A549 (cell line): ENCODE measurements around the gene MCM7. TPM values are rescaled to one million over a fixed set of nuclear protein-coding genes. Genes with fewer than 3 reads are reported as not detected.

Experiments used
- ATAC-seq, 2 experiments: fragments of 200-7000 bp in 1 of 2; fragments of >200 bp in 1 of 2; cut with Nextera tagmentation in 1 of 2; cut with Tn5 transposase in 1 of 2; 3 replicates each; pipeline versions ENCODE4 v1.8.0 to v1.9.1; 2018 to 2020; ENCODE audit warnings: mild to moderate bottlenecking in 1 of 2, moderate library complexity in 1 of 2
- CTCF ChIA-PET: fragments of 300-600 bp; sonication (Branson Sonifier 250); formaldehyde crosslinking; extraction: SDS; loops from one replicate; lab custom pipeline; 2021; ENCODE audit warnings: antibody characterized with exemption, inconsistent platforms; lab: Yijun Ruan, JAX
- POLR2A ChIA-PET: fragments of 350-600 bp; formaldehyde crosslinking; extraction: SDS; loops from one replicate; lab custom pipeline; 2021; ENCODE audit warnings: antibody characterized with exemption, inconsistent platforms; lab: Yijun Ruan, JAX
- DNase-seq, 2 experiments: peaks; one replicate each; pipeline versions ENCODE4 v3.0.0 to v3.0.0-alpha.2; 2011 to 2016; ENCODE audit warnings: low read depth in 1 of 2, low spot score in 1 of 2
- FAIRE-seq: peaks from 2 replicates; lab custom pipeline; 2011; peaks lifted over from hg19 to GRCh38; lab: Jason Lieb, UNC
- H3K27ac ChIP-seq, 2 experiments: fragments of >200 bp; sonication (Bioruptor Twin); formaldehyde crosslinking; 3 replicates each; pipeline ENCODE4 v1.5.1; 2016 to 2017
- H3K4me1 ChIP-seq: fragments of >200 bp; sonication (Bioruptor Twin); formaldehyde crosslinking; 3 replicates; pipeline ENCODE4 v1.6.1; 2016
- H3K4me2 ChIP-seq: fragments of >200 bp; sonication (Bioruptor Twin); formaldehyde crosslinking; 3 replicates; pipeline ENCODE4 v1.6.1; 2016
- H3K4me3 ChIP-seq: fragments of >200 bp; sonication (Bioruptor Twin); formaldehyde crosslinking; 3 replicates; pipeline ENCODE4 v1.5.1; 2016
- H3K9me3 ChIP-seq: fragments of >200 bp; sonication (Bioruptor Twin); formaldehyde crosslinking; 3 replicates; pipeline ENCODE4 v1.6.1; 2016
- ATOH8 ChIP-seq: fragments of 250-450 bp; sonication (Bioruptor Pico); IDR thresholded peaks from 2 replicates; pipeline ENCODE4 v1.5.0; 2020; ENCODE audit warnings: low read depth, mild to moderate bottlenecking, moderate library complexity
- BCL3 ChIP-seq: fragments of >200 bp; sonication (Bioruptor Twin); formaldehyde crosslinking; IDR thresholded peaks from 3 replicates; pipeline ENCODE4 v1.6.1; 2016
- BHLHE40 ChIP-seq: IDR thresholded peaks from 2 replicates; pipeline ENCODE4 v1.6.1; 2012; ENCODE audit warnings: low read depth, low read length, inconsistent platforms
- CBX8 ChIP-seq: fragments of 200-600 bp; sonication (generic); IDR thresholded peaks from 2 replicates; pipeline ENCODE4 v1.6.1; 2016
- CEBPB ChIP-seq, 2 experiments: fragments of >200 bp in 1 of 2; sonication (Bioruptor Twin) in 1 of 2; formaldehyde crosslinking in 1 of 2; IDR thresholded peaks; 2 replicates each; pipeline ENCODE4 v1.6.1; 2012 to 2016
- E2F6 ChIP-seq: IDR thresholded peaks from 2 replicates; pipeline ENCODE4 v1.6.1; 2012; ENCODE audit warnings: low read depth, borderline replicate concordance
- EHF ChIP-seq: fragments of 250-450 bp; sonication (Bioruptor Pico); IDR thresholded peaks from 2 replicates; pipeline ENCODE4 v1.5.0; 2020; ENCODE audit warnings: mild to moderate bottlenecking
- FOSB ChIP-seq: fragments of 250-450 bp; sonication (Bioruptor Pico); IDR thresholded peaks from 2 replicates; pipeline ENCODE4 v1.5.0; 2020; ENCODE audit warnings: mild to moderate bottlenecking, moderate library complexity
- FOSL2 ChIP-seq, 2 experiments: fragments of 450-650 bp in 1 of 2; fragments of >200 bp in 1 of 2; sonication (Bioruptor Twin) in 1 of 2; formaldehyde crosslinking; IDR thresholded peaks; 2 replicates each; pipeline versions ENCODE4 v1.5.0 to v1.6.1; 2016 to 2020; ENCODE audit warnings: mild to moderate bottlenecking in 1 of 2, moderate library complexity in 1 of 2
- GATA3 ChIP-seq: IDR thresholded peaks from 2 replicates; pipeline ENCODE4 v1.6.1; 2012; ENCODE audit warnings: borderline replicate concordance
- HDAC2 ChIP-seq: fragments of 200-600 bp; sonication (generic); IDR thresholded peaks from 2 replicates; pipeline ENCODE4 v1.6.1; 2016
- HES2 ChIP-seq: fragments of >200 bp; sonication (Bioruptor Twin); formaldehyde crosslinking; IDR thresholded peaks from 2 replicates; pipeline ENCODE4 v1.6.1; 2016
- HEYL ChIP-seq: fragments of 250-450 bp; sonication (Bioruptor Pico); IDR thresholded peaks from 2 replicates; pipeline ENCODE4 v1.8.0; 2021; ENCODE audit warnings: mild to moderate bottlenecking, moderate library complexity
- HOXA7 ChIP-seq: fragments of 250-450 bp; sonication (Bioruptor Pico); IDR thresholded peaks from 2 replicates; pipeline ENCODE4 v1.5.0; 2020; ENCODE audit warnings: mild to moderate bottlenecking, moderate library complexity
- HOXB13 ChIP-seq: fragments of 250-450 bp; sonication (Bioruptor Pico); IDR thresholded peaks from 2 replicates; pipeline ENCODE4 v1.5.0; 2020; ENCODE audit warnings: low read depth, mild to moderate bottlenecking, moderate library complexity
- HOXB5 ChIP-seq: fragments of 250-450 bp; sonication (Bioruptor Pico); IDR thresholded peaks from 2 replicates; pipeline ENCODE4 v1.5.0; 2020; ENCODE audit warnings: mild to moderate bottlenecking, moderate library complexity
- JUN ChIP-seq, 2 experiments: fragments of >200 bp; sonication (Bioruptor Twin); formaldehyde crosslinking; IDR thresholded peaks; 2 replicates in 1 of 2; 3 replicates in 1 of 2; pipeline ENCODE4 v1.6.1; 2016 to 2017
- JUNB ChIP-seq: fragments of >200 bp; sonication (Bioruptor Twin); formaldehyde crosslinking; IDR thresholded peaks from 2 replicates; pipeline ENCODE4 v1.6.1; 2016
- MAFK ChIP-seq: fragments of 450-650 bp; IDR thresholded peaks from 2 replicates; pipeline ENCODE4 v1.6.1; 2014; ENCODE audit not compliant: partially characterized antibody
- MAZ ChIP-seq: fragments of 150-350 bp; IDR thresholded peaks from 2 replicates; pipeline ENCODE4 v1.6.1; 2014; ENCODE audit warnings: antibody characterized with exemption, low read depth, low read length, borderline replicate concordance
- PBX3 ChIP-seq: IDR thresholded peaks from 2 replicates; pipeline ENCODE4 v1.6.1; 2012
- POLR2A ChIP-seq: IDR thresholded peaks from 2 replicates; pipeline ENCODE4 v1.6.1; 2012; ENCODE audit warnings: mild to moderate bottlenecking, low read length
- RAD21 ChIP-seq, 2 experiments: fragments of >200 bp in 1 of 2; sonication (Bioruptor Twin) in 1 of 2; formaldehyde crosslinking in 1 of 2; IDR thresholded peaks in 1 of 2; conservative IDR thresholded peaks in 1 of 2; 2 replicates in 1 of 2; 3 replicates in 1 of 2; pipeline ENCODE4 v1.6.1; 2012 to 2018; ENCODE audit warnings: inconsistent platforms in 1 of 2
- RARB ChIP-seq: fragments of 250-450 bp; sonication (Bioruptor Pico); IDR thresholded peaks from 2 replicates; pipeline ENCODE4 v1.8.0; 2021; ENCODE audit warnings: mild to moderate bottlenecking, moderate library complexity
- REST ChIP-seq: fragments of 200-600 bp; sonication (generic); IDR thresholded peaks from 2 replicates; pipeline ENCODE4 v1.6.1; 2016; ENCODE audit warnings: antibody characterized with exemption, mild to moderate bottlenecking, moderate library complexity
- RFX5 ChIP-seq: fragments of 450-650 bp; IDR thresholded peaks from 2 replicates; pipeline ENCODE4 v1.7.1; 2014; ENCODE audit warnings: antibody characterized with exemption, mild to moderate bottlenecking, moderate library complexity
- RNF2 ChIP-seq: fragments of 200-600 bp; sonication (generic); IDR thresholded peaks from 2 replicates; pipeline ENCODE4 v1.6.1; 2016; ENCODE audit warnings: low read depth, mild to moderate bottlenecking, antibody characterized with exemption, moderate library complexity, borderline replicate concordance
- USF2 ChIP-seq: fragments of 450-650 bp; IDR thresholded peaks from 2 replicates; pipeline ENCODE4 v1.6.1; 2014; ENCODE audit warnings: antibody characterized with exemption
- ZC3H11A ChIP-seq: fragments of 450-650 bp; IDR thresholded peaks from 2 replicates; pipeline ENCODE4 v1.6.1; 2014; ENCODE audit warnings: antibody characterized with exemption, mild to moderate bottlenecking
- ZSCAN20 ChIP-seq: fragments of 250-450 bp; sonication (Bioruptor Pico); IDR thresholded peaks from 2 replicates; pipeline ENCODE4 v1.8.0; 2022; ENCODE audit warnings: mild to moderate bottlenecking, moderate library complexity
- WGBS: methylation state at CpG from one replicate; pipeline ENCODE4 v1.1.6; 2017; ENCODE audit errors: missing lambda C conversion rate; 5-methylcytosine and 5-hydroxymethylcytosine counted together
- polyA minus RNA-seq: library from RNA; depleted of rRNA, polyadenylated mRNA; stranded (reverse); fragments of >200 nt; gene quantifications from 2 replicates; pipeline ENCODE4 v1.2.3, GENCODE V29; 2011; rRNA and poly(A)+ RNA removed
- polyA plus RNA-seq, 4 experiments: library from polyadenylated mRNA; depleted of rRNA in 3 of 4; stranded (reverse); fragments of >200 nt; fragmentation: RNase III in 1 of 4; extraction: RNeasy Plus Mini Kit Qiagen cat#74134 plus additional on column Dnase treatment in 1 of 4; gene quantifications; 2 replicates in 3 of 4; 3 replicates in 1 of 4; pipeline ENCODE4 v1.2.3, GENCODE V29; 2011 to 2017

MCM7 gene
- polyA plus RNA-seq (2011; rRNA removed) = 138 and 145 TPM in 2 replicates
- polyA plus RNA-seq (2012; cell fraction: cytosol; rRNA removed) = 433 and 443 TPM in 2 replicates
- polyA plus RNA-seq (2012; cell fraction: nucleus; rRNA removed) = 711 and 931 TPM in 2 replicates
- polyA plus RNA-seq (2017; fragmentation: RNase III; extraction: RNeasy Plus Mini Kit Qiagen cat#74134 plus additional on column Dnase treatment) = 265 to 287 TPM (median 280 TPM) in 3 replicates
- polyA minus RNA-seq = 261 and 274 TPM in 2 replicates

GRCh38 chr7:100101016-100101862, at the start of gene MCM7, which contains the start of gene AP4M1:
TSS of gene MCM7 (minus strand) at chr7:100101397. CDS start at chr7:100101294, 103 bp downstream.
TSS of gene AP4M1 (plus strand) at chr7:100101643. CDS start at chr7:100101715, 72 bp downstream.
- Histone ChIP-seq H3K27ac (peak within 1 kb of the TSS; percentile 94 to 100), H3K4me2 (peak within 1 kb of the TSS; percentile 85), H3K9me3 (no peaks in the 10 kb centered on the region), H3K4me3 (peak within 1 kb of the TSS; percentile 98), H3K4me1 (peaks cover 18% of the 10 kb centered on the region)
- ATAC-seq (peak; percentile 89 to 91), DNase-seq (peak; percentile 97 to 100), FAIRE-seq (no peak)
- WGBS = under 1% methylated on average over 45 of the region's 80 CpGs
- ChIA-PET CTCF (interaction anchor here (0.6 to 3.9 kb wide), 6 partner anchors 11 to 489 kb away, joined by 3 to 33 read pairs (median 4); partner anchors contain the start of gene COPS6), POLR2A (interaction anchor here (0.6 to 3.0 kb wide), 19 partner anchors 8 to 692 kb away, joined by 3 to 46 read pairs (median 6); partner anchors contain the start of genes BUD31, COPS6, LAMTOR4 and MBLAC1)
- TF ChIP-seq ZSCAN20 (CRISPR knock-in tag) = no peak
- no peak for TF ChIP-seq RAD21 (conservative IDR thresholded peaks at IDR 0.05 in 1 of 2, IDR thresholded peaks at IDR 0.05 in 1 of 2)
- peak; percentile 66 for TF ChIP-seq EHF (CRISPR knock-in tag)
- TF ChIP-seq RFX5 = peak; percentile 74; the same call in 1 of the 2 replicates
- peak; percentile 80; the same call in 1 of the 2 replicates for TF ChIP-seq FOSB
- TF ChIP-seq BHLHE40 = peak; percentile 31; the same call in 1 of the 2 replicates
- no peak for TF ChIP-seq REST
- no peak for TF ChIP-seq HES2
- TF ChIP-seq RARB (CRISPR knock-in tag) = no peak; the same call in 1 of the 2 replicates
- TF ChIP-seq HEYL (CRISPR knock-in tag) = no peak
- peak; percentile 89 for TF ChIP-seq E2F6
- peak; percentile 52 to 84; a peak in 4 of 5 replicates for TF ChIP-seq JUN (IDR thresholded peaks at IDR 0.05)
- peak; percentile 98 for TF ChIP-seq PBX3
- TF ChIP-seq ZC3H11A = no peak
- TF ChIP-seq ATOH8 (CRISPR knock-in tag) = peak; percentile 57; the same call in 1 of the 2 replicates
- TF ChIP-seq RNF2 = no peak
- TF ChIP-seq FOSL2 (IDR thresholded peaks at IDR 0.05) = no peak
- TF ChIP-seq FOSL2 (CRISPR knock-in tag; IDR thresholded peaks at IDR 0.05) = no peak
- 0 out of 2 replicates have a peak, but pooled peaks have one; percentile 58 for TF ChIP-seq HDAC2
- peak; percentile 33; the same call in 1 of the 2 replicates for TF ChIP-seq GATA3
- TF ChIP-seq JUNB = no peak
- TF ChIP-seq HOXB13 (CRISPR knock-in tag) = peak; percentile 69; the same call in 1 of the 2 replicates
- no peak for TF ChIP-seq CBX8
- no peak for TF ChIP-seq POLR2A
- TF ChIP-seq MAZ = no peak
- peak; percentile 64; the same call in 1 of the 3 replicates for TF ChIP-seq BCL3
- TF ChIP-seq CEBPB (IDR thresholded peaks at IDR 0.05) = peak; percentile 10 to 32; a peak in 1 of 4 replicates
- peak; percentile 76 for TF ChIP-seq HOXB5
- no peak for TF ChIP-seq MAFK
- peak; percentile 57 for TF ChIP-seq HOXA7 (CRISPR knock-in tag)
- peak; percentile 98 for TF ChIP-seq USF2
